GM13976 (cell line): Measurements from ENCODE around the gene PDGFD.

Source experiments
- DNase-seq: peaks from one replicate; pipeline ENCODE4 v3.0.0; 2012; ENCODE audit warnings: low spot score
- CTCF ChIP-seq: IDR thresholded peaks from 2 replicates; pipeline ENCODE4 v1.5.1; 2012; ENCODE audit warnings: borderline replicate concordance, mild to moderate bottlenecking; ENCODE audit not compliant: insufficient read depth; ENCODE audit errors: extremely low read depth, missing control alignments, control extremely low read depth
- in situ Hi-C: fragments of 300-500 bp; cut with MboI; formaldehyde crosslinking; loops from one replicate; pipeline ENCODE4 v1.12.0; 2022; ENCODE audit warnings: low sequenced_read_pairs, mixed read lengths, inconsistent platforms; ENCODE audit not compliant: unreplicated experiment

Gene PDGFD

GRCh38 chr11:104046331-104046730 is 117.6 kb downstream of the PDGFD start:
- no peak for TF ChIP-seq CTCF
- DNase-seq, result no peak
- in situ Hi-C loops, result no loop called here

- no peak for DNase-seq
- TF ChIP-seq CTCF, result no peak
- in situ Hi-C loops, result no loop called here
Observed at GRCh38 chr11:104043678-104044239, 120.2 kb downstream of the PDGFD start.

DNA sequence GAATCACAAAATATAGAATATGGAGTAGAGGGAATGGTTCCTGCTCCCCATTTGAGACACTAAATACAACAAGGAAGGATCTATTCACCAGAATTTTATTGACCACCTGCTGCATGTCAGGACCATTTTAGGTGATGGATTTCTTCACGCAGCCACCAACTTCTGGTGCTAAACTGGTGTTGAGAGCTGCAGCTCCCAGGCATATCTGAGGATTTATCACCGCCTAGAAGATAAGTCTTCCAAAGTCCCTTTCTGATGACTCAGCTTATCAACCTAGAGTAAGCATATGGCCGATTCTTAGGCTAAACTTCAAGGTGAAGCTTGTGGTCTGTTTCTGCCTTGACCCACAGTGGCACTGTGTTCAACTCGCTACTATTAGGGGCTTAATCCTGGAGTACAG is 120.8 kb downstream of the PDGFD start:
- DNase-seq, result no peak
- in situ Hi-C loops, result no loop called here
- no peak for TF ChIP-seq CTCF

- no peak for DNase-seq
- no peak for TF ChIP-seq CTCF
- in situ Hi-C loops, result no loop called here
Observed at GRCh38 chr11:104041792-104042191, 122.2 kb downstream of the PDGFD start.

DNA sequence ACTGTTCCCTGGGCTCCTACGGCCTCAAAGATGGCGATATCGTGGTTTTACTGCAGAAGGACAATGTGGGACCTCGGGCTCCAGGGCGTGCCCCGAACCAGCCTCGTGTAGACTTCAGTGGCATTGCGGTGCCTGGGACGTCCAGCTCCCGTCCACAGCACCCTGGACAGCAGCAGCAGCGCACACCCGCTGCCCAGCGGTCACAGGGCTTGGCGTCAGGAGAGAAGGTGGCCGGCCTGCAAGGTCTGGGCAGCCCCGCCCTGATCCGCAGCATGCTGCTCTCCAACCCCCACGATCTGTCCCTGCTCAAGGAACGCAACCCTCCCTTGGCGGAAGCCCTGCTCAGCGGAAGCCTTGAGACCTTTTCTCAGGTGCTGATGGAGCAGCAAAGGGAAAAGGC is 127.0 kb downstream of the PDGFD start:
- no peak for TF ChIP-seq CTCF
- DNase-seq, result no peak
- in situ Hi-C loops, result no loop called here

DNA sequence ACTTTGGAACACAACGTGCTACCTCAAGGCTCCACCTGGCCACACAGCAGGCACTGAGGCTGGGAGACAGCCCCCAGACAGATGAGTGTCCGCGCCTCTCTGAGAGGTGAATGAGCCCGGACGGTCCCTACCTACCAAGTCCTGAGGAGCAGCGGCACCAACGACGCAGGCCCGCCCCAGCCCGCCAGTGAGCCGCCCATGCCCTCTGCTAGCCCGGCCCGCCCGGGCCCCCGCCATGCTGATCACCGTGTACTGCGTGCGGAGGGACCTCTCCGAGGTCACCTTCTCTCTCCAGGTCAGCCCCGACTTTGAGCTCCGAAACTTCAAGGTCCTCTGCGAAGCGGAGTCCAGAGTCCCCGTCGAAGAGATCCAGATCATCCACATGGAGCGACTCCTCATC is 127.4 kb downstream of the PDGFD start, which contains the start of gene DDI1:
Gene DDI1 (plus strand): TSS at position 53 of the 400 bp plus-strand sequence. CDS start 183 bp downstream, at position 236.
- TF ChIP-seq CTCF, result no peak
- in situ Hi-C loops, result no loop called here

More for the DNA sequence above, 127.4 kb downstream of the PDGFD start, which contains the start of gene DDI1:
- DNase-seq, result no peak
